Activated naive CD8-positive, alpha-beta T cell treated with anti-CD3 and anti-CD28 coated beads, Interleukin-2, amount 50 U/mL, for 16 hours (primary cell): ENCODE measurements around the gene SLU7.
A peak's percentile ranks its signal among the peaks of the same experiment; 100 is the strongest.

Experiments used
- DNase-seq: peaks from one replicate; pipeline ENCODE4 v3.0.0-alpha.2; 2020; ENCODE audit warnings: low read depth, low spot score

The SLU7 gene

GRCh38 chr5:160419458-160420330, 813 bp upstream of the SLU7 start:
- no peak for DNase-seq

GRCh38 chr5:160399402-160400353, 19.2 kb downstream of the SLU7 start, which contains the start of gene FAM200C:
Gene FAM200C (minus strand): TSS chr5:160400054. CDS start chr5:160395490, 4,564 bp downstream.
- DNase-seq, result peak; percentile 21

- DNase-seq, result no peak
Measured at GRCh38 chr5:160398806-160399205, 20.1 kb downstream of the SLU7 start.

- no peak for DNase-seq
Measured at GRCh38 chr5:160397492-160397891, 21.4 kb downstream of the SLU7 start.

- DNase-seq, result no peak
Measured at GRCh38 chr5:160395111-160395510, 23.8 kb downstream of the SLU7 start.

- DNase-seq, result no peak
Measured at GRCh38 chr5:160390787-160391696, 27.8 kb downstream of the SLU7 start.

GRCh38 chr5:160387445-160387844, 31.4 kb downstream of the SLU7 start:
- DNase-seq, result no peak

GRCh38 chr5:160385496-160385895, 33.4 kb downstream of the SLU7 start:
- no peak for DNase-seq

GRCh38 chr5:160384681-160385080, 34.2 kb downstream of the SLU7 start:
- no peak for DNase-seq

GRCh38 chr5:160382346-160382745, 36.5 kb downstream of the SLU7 start:
- DNase-seq, result no peak

GRCh38 chr5:160380041-160380440, 38.8 kb downstream of the SLU7 start:
- DNase-seq, result no peak

- no peak for DNase-seq
Measured at GRCh38 chr5:160379511-160379910, 39.4 kb downstream of the SLU7 start.

- no peak for DNase-seq
Measured at GRCh38 chr5:160378330-160378729, 40.6 kb downstream of the SLU7 start.

GRCh38 chr5:160377651-160378050, 41.2 kb downstream of the SLU7 start:
- DNase-seq, result no peak

- DNase-seq, result no peak
Measured at GRCh38 chr5:160376416-160376815, 42.5 kb downstream of the SLU7 start.

GRCh38 chr5:160375701-160376100, 43.2 kb downstream of the SLU7 start:
- DNase-seq, result no peak

GRCh38 chr5:160375166-160375565, 43.7 kb downstream of the SLU7 start:
- no peak for DNase-seq

GRCh38 chr5:160371294-160371693, 47.6 kb downstream of the SLU7 start:
- DNase-seq, result no peak

- no peak for DNase-seq
Measured at GRCh38 chr5:160370713-160371034, 48.2 kb downstream of the SLU7 start.

GRCh38 chr5:160369990-160370712, 48.7 kb downstream of the SLU7 start, which contains the start of gene C1QTNF2:
Gene C1QTNF2 (minus strand): TSS chr5:160370626. CDS start chr5:160355011, 15,615 bp downstream.
- DNase-seq, result no peak

GRCh38 chr5:160367885-160368284, 51.0 kb downstream of the SLU7 start:
- DNase-seq, result no peak
